Endothelial cell of umbilical vein (primary cell): ENCODE data around the gene SLC25A15. TPM values are rescaled to one million over a fixed set of nuclear protein-coding genes. Genes with fewer than 3 reads are reported as not detected.

ENCODE experiments used
- BruUV-seq: library from RNA; stranded (reverse); fragments of 400-500 nt; replicated peaks from 2 replicates; lab custom pipeline; 2021; lab: Mats Ljungman, UMichigan
- CTCF ChIA-PET: fragments of 300-600, 350-600 bp; sonication (Branson Sonifier 250); formaldehyde crosslinking; loops from one replicate; lab custom pipeline; 2021; ENCODE audit warnings: antibody characterized with exemption, inconsistent platforms; lab: Charles Lee
- POLR2A ChIA-PET: fragments of 300-600, 350-600 bp; sonication (Branson Sonifier 250); formaldehyde crosslinking; loops from one replicate; lab custom pipeline; 2021; ENCODE audit warnings: antibody characterized with exemption, inconsistent platforms; lab: Charles Lee
- DNase-seq: peaks from one replicate; pipeline ENCODE4 v3.0.0-alpha.2; 2011; ENCODE audit warnings: low read depth, low spot score
- FAIRE-seq: peaks from 2 replicates; lab custom pipeline; 2011; peaks lifted over from hg19 to GRCh38; lab: Jason Lieb, UNC
- H2AFZ ChIP-seq: 2 replicates; pipeline ENCODE4 v1.6.0; 2012; ENCODE audit warnings: low read depth, low read length, control low read depth, inconsistent platforms
- H3K27ac ChIP-seq: 2 replicates; pipeline ENCODE4 v1.5.1; 2011; ENCODE audit warnings: low read depth, mild to moderate bottlenecking, control low read depth, low read length, moderate library complexity; ENCODE audit not compliant: insufficient read depth
- H3K27me3 ChIP-seq, 2 experiments: 2 replicates each; pipeline versions ENCODE4 v1.6.0 to v1.6.1; 2011; ENCODE audit warnings: low read length in 2 of 2, mixed read lengths in 1 of 2; ENCODE audit not compliant: control insufficient read depth in 2 of 2, insufficient read depth in 2 of 2
- H3K36me3 ChIP-seq, 2 experiments: 2 replicates in 1 of 2; 3 replicates in 1 of 2; pipeline ENCODE4 v1.5.1; 2011; ENCODE audit warnings: low read length in 2 of 2, mild to moderate bottlenecking in 1 of 2, moderate library complexity in 1 of 2; ENCODE audit not compliant: control insufficient read depth in 2 of 2, insufficient read depth in 2 of 2; ENCODE audit errors: extremely low read depth in 1 of 2
- H3K4me1 ChIP-seq: 3 replicates; pipeline ENCODE4 v1.5.1; 2011; ENCODE audit warnings: mild to moderate bottlenecking, low read length; ENCODE audit not compliant: control insufficient read depth, insufficient read depth; ENCODE audit errors: extremely low read depth
- H3K4me2 ChIP-seq: 2 replicates; pipeline ENCODE4 v1.6.1; 2011; ENCODE audit warnings: low read length, control low read depth, mixed read lengths; ENCODE audit not compliant: insufficient read depth
- H3K4me3 ChIP-seq, 3 experiments: fragments of 200-600 bp in 1 of 3; sonication (generic), shearing (Covaris generic) in 1 of 3; replicated peaks in 1 of 3; 2 replicates each; pipeline ENCODE4 v1.5.1; 2011 to 2016; ENCODE audit warnings: control low read depth in 3 of 3, low read length in 3 of 3, mild to moderate bottlenecking in 2 of 3, inconsistent platforms in 1 of 3, low read depth in 1 of 3, moderate library complexity in 1 of 3; ENCODE audit not compliant: insufficient read depth in 1 of 3
- H3K79me2 ChIP-seq: 2 replicates; pipeline ENCODE4 v1.6.0; 2012; ENCODE audit warnings: low read length, inconsistent platforms; ENCODE audit not compliant: control insufficient read depth, insufficient read depth
- H3K9ac ChIP-seq: replicated peaks from 2 replicates; pipeline ENCODE3; 2011; ENCODE audit warnings: low read length, control low read depth; ENCODE audit not compliant: insufficient read depth; ENCODE audit errors: extremely low read depth
- H3K9me1 ChIP-seq: replicated peaks from 3 replicates; pipeline ENCODE4 v1.6.0; 2011; ENCODE audit warnings: mild to moderate bottlenecking, low read length; ENCODE audit not compliant: control insufficient read depth, insufficient read depth; ENCODE audit errors: extremely low read depth
- H3K9me3 ChIP-seq: replicated peaks from 2 replicates; pipeline ENCODE4 v1.5.1; 2012; ENCODE audit warnings: low read length, inconsistent platforms; ENCODE audit not compliant: control insufficient read depth, insufficient read depth
- H4K20me1 ChIP-seq: replicated peaks from 2 replicates; pipeline ENCODE3; 2011; ENCODE audit warnings: mild to moderate bottlenecking, low read length; ENCODE audit not compliant: control insufficient read depth, insufficient read depth; ENCODE audit errors: extremely low read depth
- CTCF ChIP-seq, 2 donors: IDR thresholded peaks; 1 replicate in 1 of 2; 2 replicates in 1 of 2; pipeline ENCODE4 v1.5.1; 2011; ENCODE audit warnings: low read length in 2 of 2, mild to moderate bottlenecking in 2 of 2, moderate library complexity in 2 of 2, control low read depth in 1 of 2, inconsistent platforms in 1 of 2, low read depth in 1 of 2; ENCODE audit not compliant: insufficient read depth in 1 of 2; ENCODE audit errors: extremely low read depth in 1 of 2
- EZH2 ChIP-seq: IDR thresholded peaks from 2 replicates; pipeline ENCODE4 v1.6.1; 2012; ENCODE audit warnings: borderline replicate concordance, low read depth, mild to moderate bottlenecking, moderate library complexity, low read length, inconsistent platforms; ENCODE audit not compliant: severe bottlenecking
- FOS ChIP-seq: IDR thresholded peaks from 2 replicates; pipeline ENCODE4 v1.6.1; 2011; ENCODE audit warnings: mild to moderate bottlenecking, low read length, moderate library complexity, borderline replicate concordance; ENCODE audit not compliant: insufficient read depth
- GATA2 ChIP-seq: IDR thresholded peaks from 2 replicates; pipeline ENCODE4 v1.7.0; 2011; ENCODE audit warnings: low read depth, mild to moderate bottlenecking, moderate library complexity, mixed read lengths, low read length; ENCODE audit not compliant: insufficient read length, insufficient read depth
- JUN ChIP-seq: IDR thresholded peaks from 2 replicates; pipeline ENCODE4 v1.6.1; 2011; ENCODE audit warnings: borderline replicate concordance, low read depth; ENCODE audit not compliant: insufficient read length, insufficient read depth
- MYC ChIP-seq: IDR thresholded peaks from one replicate; pipeline ENCODE4 v1.6.1; 2011; ENCODE audit warnings: mild to moderate bottlenecking, low read depth, low read length
- POLR2A ChIP-seq: IDR thresholded peaks from 2 replicates; pipeline ENCODE4 v1.6.1; 2012; ENCODE audit warnings: low read depth, mild to moderate bottlenecking, control low read depth, low read length
- POLR2AphosphoS5 ChIP-seq: IDR thresholded peaks from 2 replicates; pipeline ENCODE4 v1.6.1; 2012; ENCODE audit warnings: low read depth, mild to moderate bottlenecking, control low read depth, low read length, moderate library complexity; ENCODE audit not compliant: insufficient read depth
- dilution Hi-C: fragments of 300-500 bp; cut with MboI; formaldehyde crosslinking; loops from one replicate; pipeline ENCODE4 v1.15.0; 2019; ENCODE audit warnings: low sequenced_read_pairs; ENCODE audit not compliant: extremely low pct_ligation_motif_present
- intact Hi-C: fragments of 100-400 bp; cut with micrococcal nuclease; formaldehyde crosslinking; loops from one replicate; pipeline ENCODE4 v1.10.0; 2022
- polyA plus RNA-seq, 4 experiments: library from polyadenylated mRNA; depleted of rRNA in 3 of 4; stranded (reverse) in 3 of 4; unstranded in 1 of 4; fragments of >200 nt; gene quantifications; 2 replicates each; pipeline versions ENCODE4 v1.2.1 to v1.2.3, GENCODE V29; 2011 to 2012; ENCODE audit warnings: missing spikeins in 1 of 4
- total RNA-seq: library from RNA; stranded (reverse); gene quantifications from 2 replicates; pipeline ENCODE4 v1.2.3, GENCODE V29; 2021
- TF ChIP-seq, protein P1 (sequence below): IDR thresholded peaks from 2 replicates; pipeline ENCODE4 v1.6.1; 2011; ENCODE audit not compliant: insufficient read depth, insufficient read length

SLC25A15 gene
- total and polyA plus RNA-seq, 2 donors (not counting 3 experiments of a cell fraction or from before 2014, with no cell fraction given) = 6.8 to 11.5 TPM

DNA sequence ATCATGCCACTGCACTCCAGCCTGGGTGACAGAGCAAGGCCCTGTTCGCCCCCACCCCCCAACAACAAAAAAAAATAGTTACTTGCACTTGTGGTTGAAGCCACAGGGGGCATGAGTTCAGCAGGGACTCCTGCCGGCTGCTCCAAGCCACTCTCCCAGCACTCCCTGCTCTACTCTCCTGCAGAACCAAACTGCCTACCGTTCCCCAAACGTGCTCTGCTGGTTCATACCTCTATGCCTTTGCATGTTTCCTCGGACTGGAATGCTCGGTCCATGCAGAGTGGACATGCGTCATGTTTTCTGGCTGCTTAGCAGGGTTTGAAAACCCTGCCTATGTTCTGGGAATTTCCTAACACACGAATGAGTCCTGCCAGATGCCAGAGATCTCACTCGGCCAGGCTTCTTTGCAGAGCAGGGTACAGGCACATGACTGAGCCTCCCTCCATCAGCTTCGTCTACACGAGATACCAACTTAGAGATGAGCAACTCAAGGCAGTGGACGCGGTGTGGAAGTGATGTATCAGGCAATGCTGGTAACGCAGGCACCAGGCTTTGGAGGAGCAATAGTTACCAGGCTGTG lies 8.5 kb upstream of the SLC25A15 start:
- no peaks in the 10 kb centered on the region for H3K9me3 ChIP-seq

More for the DNA sequence above, 8.5 kb upstream of the SLC25A15 start:
- H3K27me3 ChIP-seq = no peaks in the 10 kb centered on the region
- H3K4me3 ChIP-seq = no peak overlapping the region
- H3K4me2 ChIP-seq = no peak overlapping the region
- no peaks in the 10 kb centered on the region for H3K9me1 ChIP-seq
- DNase-seq = no peak
- H3K79me2 ChIP-seq = no peaks in the 10 kb centered on the region
- H4K20me1 ChIP-seq = no peaks in the 10 kb centered on the region
- H3K36me3 ChIP-seq = no peaks in the 10 kb centered on the region
- ChIA-PET POLR2A (no interaction called here), CTCF (interaction anchor here (2.6 kb wide), 1 partner anchor 33 kb away, joined by 13 read pairs; no protein-coding TSS in a partner anchor)
- no peak overlapping the region for H2AFZ ChIP-seq
- no peak overlapping the region for H3K27ac ChIP-seq
- no peak overlapping the region for H3K9ac ChIP-seq
- peaks cover 9% of the 10 kb centered on the region for H3K4me1 ChIP-seq
- dilution Hi-C loops (no loop called here), intact Hi-C loops (no loop called here)
- no TSS peak for BruUV-seq
- TF ChIP-seq MYC = no peak
- TF ChIP-seq, protein P1, sequence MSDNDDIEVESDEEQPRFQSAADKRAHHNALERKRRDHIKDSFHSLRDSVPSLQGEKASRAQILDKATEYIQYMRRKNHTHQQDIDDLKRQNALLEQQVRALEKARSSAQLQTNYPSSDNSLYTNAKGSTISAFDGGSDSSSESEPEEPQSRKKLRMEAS = no peak
- no peak for TF ChIP-seq FOS
- no peak for TF ChIP-seq POLR2A
- TF ChIP-seq EZH2 = no peak
- TF ChIP-seq POLR2AphosphoS5 = no peak
- TF ChIP-seq GATA2 = no peak
- no peak for TF ChIP-seq CTCF (IDR thresholded peaks at IDR 0.05; ENCODE audit: extremely low read depth in 1 of 2, insufficient read depth in 1 of 2, low read depth in 1 of 2, low read length in 2 of 2)
- no peak for TF ChIP-seq JUN
- no peak for FAIRE-seq
